ENCODE data around the gene SMIM1. TPM values are rescaled to one million over a fixed set of nuclear protein-coding genes. Genes with fewer than 3 reads are reported as not detected.

Gene SMIM1
- total and polyA plus RNA-seq, 5 donors from 2014 or later = 0.62 to 1.2 (median 0.81) TPM

GRCh38 chr1:3762873-3763228 is 9.7 kb upstream of the SMIM1 start:
- H3K36me3 Mint-ChIP-seq = no peaks in the 10 kb centered on the region
- H3K27ac Mint-ChIP-seq = no peak overlapping the region
- H3K4me1 ChIP-seq (ENCODE audit: control insufficient read depth, insufficient read depth, low read length, poor library complexity, severe bottlenecking) = no peaks in the 10 kb centered on the region
- H3K4me3 ChIP-seq (ENCODE audit: low read depth, low read length) = no peak overlapping the region
- no peak for ATAC-seq (ENCODE audit: low read depth in 2 of 2)
- peaks cover 0 to 3% (median 0%) of the 10 kb centered on the region in 7 donors for H3K9me3 Mint-ChIP-seq
- H3K4me1 Mint-ChIP-seq = no peaks in the 10 kb centered on the region
- no peaks in the 10 kb centered on the region for H3K36me3 ChIP-seq (ENCODE audit: control insufficient read depth, insufficient read depth, low read length)
- H3K27ac ChIP-seq (ENCODE audit: insufficient read depth, low read length, poor library complexity, severe bottlenecking) = no peak overlapping the region
- H3K9me3 ChIP-seq (ENCODE audit: control insufficient read depth in 2 of 2, low read length in 2 of 2) = no peaks in the 10 kb centered on the region
- no peak overlapping the region for H3K4me3 Mint-ChIP-seq
- DNase-seq = no peak
- peaks cover 17% of the 10 kb centered on the region for H3K27me3 Mint-ChIP-seq
- peaks cover 4% of the 10 kb centered on the region for H3K27me3 ChIP-seq (ENCODE audit: control insufficient read depth, insufficient read depth, low read length)

GRCh38 chr1:3763351-3764125 is 9.0 kb upstream of the SMIM1 start:
- peaks cover 0 to 3% (median 0%) of the 10 kb centered on the region in 7 donors for H3K9me3 Mint-ChIP-seq
- H3K9me3 ChIP-seq (ENCODE audit: control insufficient read depth in 2 of 2, low read length in 2 of 2) = no peaks in the 10 kb centered on the region
- H3K27ac ChIP-seq (ENCODE audit: insufficient read depth, low read length, poor library complexity, severe bottlenecking) = no peak overlapping the region
- H3K27me3 ChIP-seq (ENCODE audit: control insufficient read depth, insufficient read depth, low read length) = peaks cover 4% of the 10 kb centered on the region
- H3K27ac Mint-ChIP-seq = no peak overlapping the region
- H3K4me1 Mint-ChIP-seq = no peaks in the 10 kb centered on the region
- H3K36me3 Mint-ChIP-seq = no peaks in the 10 kb centered on the region
- H3K4me3 Mint-ChIP-seq = no peak overlapping the region
- H3K4me3 ChIP-seq (ENCODE audit: low read depth, low read length) = no peak overlapping the region
- no peaks in the 10 kb centered on the region for H3K36me3 ChIP-seq (ENCODE audit: control insufficient read depth, insufficient read depth, low read length)
- peaks cover 17% of the 10 kb centered on the region for H3K27me3 Mint-ChIP-seq
- ATAC-seq (ENCODE audit: low read depth in 2 of 2) = no peak
- DNase-seq = no peak
- no peaks in the 10 kb centered on the region for H3K4me1 ChIP-seq (ENCODE audit: control insufficient read depth, insufficient read depth, low read length, poor library complexity, severe bottlenecking)

- Mint-ChIP-seq H3K4me1 (peaks cover 0 to 13% (median 0%) of the 10 kb centered on the region in 4 donors), H3K36me3 (no peaks in the 10 kb centered on the region), H3K27me3 (peaks cover 4% of the 10 kb centered on the region), H3K27ac (peak overlapping the region in 1 of 3 donors; percentile 93), H3K4me3 (peak overlapping the region in 1 of 4 donors; percentile 15), H3K9me3 (peaks cover 0 to 2% (median 0%) of the 10 kb centered on the region in 7 donors)
- Histone ChIP-seq H3K36me3 (ENCODE audit: control insufficient read depth, insufficient read depth, low read length) (no peaks in the 10 kb centered on the region), H3K4me3 (ENCODE audit: low read depth, low read length) (no peak overlapping the region), H3K27me3 (ENCODE audit: control insufficient read depth, insufficient read depth, low read length) (no peaks in the 10 kb centered on the region), H3K27ac (ENCODE audit: insufficient read depth, low read length, poor library complexity, severe bottlenecking) (no peak overlapping the region), H3K9me3 (ENCODE audit: control insufficient read depth in 2 of 2, low read length in 2 of 2) (no peaks in the 10 kb centered on the region), H3K4me1 (ENCODE audit: control insufficient read depth, insufficient read depth, low read length, poor library complexity, severe bottlenecking) (peaks cover 11% of the 10 kb centered on the region)
- DNase-seq (no peak), ATAC-seq (ENCODE audit: low read depth in 2 of 2) (no peak)
Observed at GRCh38 chr1:3767328-3767925, 5.1 kb upstream of the SMIM1 start.

GRCh38 chr1:3768811-3769390 is 3.6 kb upstream of the SMIM1 start:
- Mint-ChIP-seq H3K4me3 (no peak overlapping the region), H3K4me1 (peaks cover 0 to 17% (median 0%) of the 10 kb centered on the region in 4 donors), H3K27ac (no peak overlapping the region), H3K9me3 (peaks cover 0 to 2% (median 0%) of the 10 kb centered on the region in 7 donors), H3K27me3 (peaks cover 4% of the 10 kb centered on the region), H3K36me3 (no peaks in the 10 kb centered on the region)
- no peaks in the 10 kb centered on the region for H3K36me3 ChIP-seq (ENCODE audit: control insufficient read depth, insufficient read depth, low read length)
- H3K4me3 ChIP-seq (ENCODE audit: low read depth, low read length) = no peak overlapping the region
- ATAC-seq (ENCODE audit: low read depth in 2 of 2) = no peak
- H3K9me3 ChIP-seq (ENCODE audit: control insufficient read depth in 2 of 2, low read length in 2 of 2) = no peaks in the 10 kb centered on the region
- peaks cover 19% of the 10 kb centered on the region for H3K4me1 ChIP-seq (ENCODE audit: control insufficient read depth, insufficient read depth, low read length, poor library complexity, severe bottlenecking)
- no peaks in the 10 kb centered on the region for H3K27me3 ChIP-seq (ENCODE audit: control insufficient read depth, insufficient read depth, low read length)
- no peak for DNase-seq
- no peak overlapping the region for H3K27ac ChIP-seq (ENCODE audit: insufficient read depth, low read length, poor library complexity, severe bottlenecking)

GRCh38 chr1:3770047-3770765 is 2.3 kb upstream of the SMIM1 start:
- ATAC-seq (ENCODE audit: low read depth in 2 of 2) = no peak
- H3K27me3 ChIP-seq (ENCODE audit: control insufficient read depth, insufficient read depth, low read length) = no peaks in the 10 kb centered on the region
- Mint-ChIP-seq H3K27me3 (peaks cover 4% of the 10 kb centered on the region), H3K4me3 (peak overlapping the region in 3 of 4 donors; percentile 37 to 80 (median 65)), H3K4me1 (peaks cover 0 to 19% (median 0%) of the 10 kb centered on the region in 4 donors), H3K36me3 (no peaks in the 10 kb centered on the region), H3K9me3 (peaks cover 0 to 2% (median 0%) of the 10 kb centered on the region in 7 donors), H3K27ac (no peak overlapping the region)
- H3K4me1 ChIP-seq (ENCODE audit: control insufficient read depth, insufficient read depth, low read length, poor library complexity, severe bottlenecking) = peaks cover 19% of the 10 kb centered on the region
- no peak overlapping the region for H3K27ac ChIP-seq (ENCODE audit: insufficient read depth, low read length, poor library complexity, severe bottlenecking)
- DNase-seq = no peak
- no peaks in the 10 kb centered on the region for H3K36me3 ChIP-seq (ENCODE audit: control insufficient read depth, insufficient read depth, low read length)
- H3K4me3 ChIP-seq (ENCODE audit: low read depth, low read length) = no peak overlapping the region
- no peaks in the 10 kb centered on the region for H3K9me3 ChIP-seq (ENCODE audit: control insufficient read depth in 2 of 2, low read length in 2 of 2)

- peaks cover 0 to 2% (median 0%) of the 10 kb centered on the region in 7 donors for H3K9me3 Mint-ChIP-seq
- peak overlapping the region; percentile 22 to 81 (median 66) for H3K4me3 Mint-ChIP-seq
- DNase-seq = no peak
- H3K27me3 Mint-ChIP-seq = peaks cover 4% of the 10 kb centered on the region
- ATAC-seq (ENCODE audit: low read depth in 2 of 2) = no peak
- peaks cover 0 to 22% (median 0%) of the 10 kb centered on the region in 4 donors for H3K4me1 Mint-ChIP-seq
- no peak overlapping the region for H3K27ac ChIP-seq (ENCODE audit: insufficient read depth, low read length, poor library complexity, severe bottlenecking)
- H3K4me3 ChIP-seq (ENCODE audit: low read depth, low read length) = no peak overlapping the region
- H3K36me3 ChIP-seq (ENCODE audit: control insufficient read depth, insufficient read depth, low read length) = no peaks in the 10 kb centered on the region
- no peaks in the 10 kb centered on the region for H3K27me3 ChIP-seq (ENCODE audit: control insufficient read depth, insufficient read depth, low read length)
- H3K27ac Mint-ChIP-seq = no peak overlapping the region
- H3K9me3 ChIP-seq (ENCODE audit: control insufficient read depth in 2 of 2, low read length in 2 of 2) = no peaks in the 10 kb centered on the region
- no peaks in the 10 kb centered on the region for H3K36me3 Mint-ChIP-seq
- peaks cover 22% of the 10 kb centered on the region for H3K4me1 ChIP-seq (ENCODE audit: control insufficient read depth, insufficient read depth, low read length, poor library complexity, severe bottlenecking)
Observed at GRCh38 chr1:3771108-3772026, 1.2 kb upstream of the SMIM1 start.

All from CD4-positive, CD25-positive, alpha-beta regulatory T cell (primary cell).